Measurements from ENCODE around the gene DDIT4.
A peak's percentile ranks its signal among the peaks of the same experiment; 100 is the strongest.

DDIT4 gene

GRCh38 chr10:72310241-72310633 lies 36.5 kb downstream of the DDIT4 start:
- H3K4me3 ChIP-seq (ENCODE audit: low read length): no peak overlapping the region
- H3K4me1 ChIP-seq (ENCODE audit: control insufficient read depth, insufficient read depth, low read length): peaks cover 38% of the 10 kb centered on the region
- no peaks in the 10 kb centered on the region for H3K36me3 ChIP-seq (ENCODE audit: control insufficient read depth, insufficient read depth, low read length)
- no peaks in the 10 kb centered on the region for H3K27me3 ChIP-seq (ENCODE audit: control insufficient read depth, insufficient read depth, low read length)
- no peaks in the 10 kb centered on the region for H3K9me3 ChIP-seq (ENCODE audit: control insufficient read depth, low read length)
- peak overlapping the region; percentile 45 for H3K9ac ChIP-seq (ENCODE audit: low read length)

GRCh38 chr10:72310636-72311035 lies 36.9 kb downstream of the DDIT4 start:
- Histone ChIP-seq H3K9ac (ENCODE audit: low read length) (no peak overlapping the region), H3K27me3 (ENCODE audit: control insufficient read depth, insufficient read depth, low read length) (no peaks in the 10 kb centered on the region), H3K4me1 (ENCODE audit: control insufficient read depth, insufficient read depth, low read length) (peaks cover 42% of the 10 kb centered on the region), H3K9me3 (ENCODE audit: control insufficient read depth, low read length) (no peaks in the 10 kb centered on the region), H3K36me3 (ENCODE audit: control insufficient read depth, insufficient read depth, low read length) (no peaks in the 10 kb centered on the region), H3K4me3 (ENCODE audit: low read length) (no peak overlapping the region)

GRCh38 chr10:72311667-72312066 lies 37.9 kb downstream of the DDIT4 start:
- Histone ChIP-seq H3K9me3 (ENCODE audit: control insufficient read depth, low read length) (no peaks in the 10 kb centered on the region), H3K27me3 (ENCODE audit: control insufficient read depth, insufficient read depth, low read length) (no peaks in the 10 kb centered on the region), H3K9ac (ENCODE audit: low read length) (no peak overlapping the region), H3K4me3 (ENCODE audit: low read length) (no peak overlapping the region), H3K36me3 (ENCODE audit: control insufficient read depth, insufficient read depth, low read length) (no peaks in the 10 kb centered on the region), H3K4me1 (ENCODE audit: control insufficient read depth, insufficient read depth, low read length) (peaks cover 52% of the 10 kb centered on the region)

- Histone ChIP-seq H3K4me1 (ENCODE audit: control insufficient read depth, insufficient read depth, low read length) (peaks cover 57% of the 10 kb centered on the region), H3K4me3 (ENCODE audit: low read length) (no peak overlapping the region), H3K9me3 (ENCODE audit: control insufficient read depth, low read length) (no peaks in the 10 kb centered on the region), H3K36me3 (ENCODE audit: control insufficient read depth, insufficient read depth, low read length) (no peaks in the 10 kb centered on the region), H3K9ac (ENCODE audit: low read length) (no peak overlapping the region), H3K27me3 (ENCODE audit: control insufficient read depth, insufficient read depth, low read length) (no peaks in the 10 kb centered on the region)
Observed at GRCh38 chr10:72312865-72313391, 39.2 kb downstream of the DDIT4 start.

GRCh38 chr10:72314263-72314662 lies 40.5 kb downstream of the DDIT4 start:
- Histone ChIP-seq H3K4me3 (ENCODE audit: low read length) (no peak overlapping the region), H3K27me3 (ENCODE audit: control insufficient read depth, insufficient read depth, low read length) (no peaks in the 10 kb centered on the region), H3K36me3 (ENCODE audit: control insufficient read depth, insufficient read depth, low read length) (no peaks in the 10 kb centered on the region), H3K9me3 (ENCODE audit: control insufficient read depth, low read length) (no peaks in the 10 kb centered on the region), H3K9ac (ENCODE audit: low read length) (no peak overlapping the region), H3K4me1 (ENCODE audit: control insufficient read depth, insufficient read depth, low read length) (peaks cover 51% of the 10 kb centered on the region)

DNA sequence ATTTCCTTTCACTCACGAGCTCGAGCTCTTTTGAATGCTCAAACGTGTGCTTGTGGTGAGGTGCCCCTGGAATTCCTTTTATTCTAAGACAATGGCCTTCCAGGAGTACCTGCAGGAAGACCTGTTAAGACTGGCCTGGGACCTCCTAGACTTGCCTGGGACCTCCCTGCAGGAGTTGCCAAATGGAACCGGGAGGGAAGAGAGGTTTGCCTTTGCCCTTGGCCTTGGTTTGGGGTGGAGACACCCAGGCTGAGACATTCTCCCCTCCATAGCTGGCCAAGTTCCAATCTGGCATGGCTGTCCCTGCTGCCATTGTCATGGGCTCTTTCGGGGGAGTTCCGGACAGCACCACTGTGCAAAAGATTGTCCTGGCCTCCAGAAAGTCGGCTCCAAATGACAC lies 41.3 kb downstream of the DDIT4 start:
- Histone ChIP-seq H3K9me3 (ENCODE audit: control insufficient read depth, low read length) (no peaks in the 10 kb centered on the region), H3K4me3 (ENCODE audit: low read length) (no peak overlapping the region), H3K9ac (ENCODE audit: low read length) (no peak overlapping the region), H3K4me1 (ENCODE audit: control insufficient read depth, insufficient read depth, low read length) (peaks cover 50% of the 10 kb centered on the region), H3K36me3 (ENCODE audit: control insufficient read depth, insufficient read depth, low read length) (no peaks in the 10 kb centered on the region), H3K27me3 (ENCODE audit: control insufficient read depth, insufficient read depth, low read length) (no peaks in the 10 kb centered on the region)

DNA sequence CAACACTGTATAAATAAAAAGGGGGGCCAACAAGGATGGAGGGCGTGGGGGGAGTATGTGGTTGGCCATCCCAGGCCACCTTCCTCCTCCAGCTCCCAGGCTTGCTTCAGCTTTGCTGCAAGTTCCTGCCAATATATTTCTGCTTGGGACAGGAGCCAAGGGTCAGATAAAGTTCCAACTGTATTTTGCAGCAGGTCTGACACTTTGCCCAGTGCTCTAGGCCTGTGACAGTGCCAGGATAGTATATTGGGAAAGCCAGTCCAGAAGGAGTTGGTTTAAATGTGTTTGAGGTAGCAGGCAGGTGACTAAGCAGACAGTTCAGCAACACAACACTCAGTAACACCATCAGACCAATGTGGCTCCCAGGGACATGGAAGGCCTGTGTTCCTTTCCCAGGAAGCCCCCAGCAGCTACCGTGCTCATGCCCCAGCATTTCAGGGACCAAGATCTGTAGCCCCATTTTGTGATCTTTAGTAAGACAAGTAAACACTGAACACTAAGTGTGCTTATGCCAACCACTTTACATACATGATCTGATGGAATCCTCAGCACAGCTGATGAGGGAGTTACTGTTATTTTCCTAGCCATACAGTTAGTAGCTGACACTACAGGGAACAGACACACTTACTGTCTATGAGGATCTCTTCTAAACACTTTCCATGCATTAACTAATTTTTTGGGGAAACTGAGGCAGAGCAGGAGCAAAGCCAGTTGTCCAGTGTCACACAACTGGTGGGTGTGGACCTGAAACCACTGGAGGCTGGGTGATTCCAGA lies 42.1 kb downstream of the DDIT4 start:
- peaks cover 50% of the 10 kb centered on the region for H3K4me1 ChIP-seq (ENCODE audit: control insufficient read depth, insufficient read depth, low read length)
- H3K9ac ChIP-seq (ENCODE audit: low read length): peak overlapping the region; percentile 32
- no peaks in the 10 kb centered on the region for H3K27me3 ChIP-seq (ENCODE audit: control insufficient read depth, insufficient read depth, low read length)
- H3K9me3 ChIP-seq (ENCODE audit: control insufficient read depth, low read length): no peaks in the 10 kb centered on the region
- H3K4me3 ChIP-seq (ENCODE audit: low read length): no peak overlapping the region
- H3K36me3 ChIP-seq (ENCODE audit: control insufficient read depth, insufficient read depth, low read length): no peaks in the 10 kb centered on the region

GRCh38 chr10:72316386-72316700 lies 42.6 kb downstream of the DDIT4 start:
- Histone ChIP-seq H3K9ac (ENCODE audit: low read length) (peak overlapping the region; percentile 32), H3K36me3 (ENCODE audit: control insufficient read depth, insufficient read depth, low read length) (no peaks in the 10 kb centered on the region), H3K4me1 (ENCODE audit: control insufficient read depth, insufficient read depth, low read length) (peaks cover 52% of the 10 kb centered on the region), H3K27me3 (ENCODE audit: control insufficient read depth, insufficient read depth, low read length) (no peaks in the 10 kb centered on the region), H3K9me3 (ENCODE audit: control insufficient read depth, low read length) (no peaks in the 10 kb centered on the region), H3K4me3 (ENCODE audit: low read length) (no peak overlapping the region)

DNA sequence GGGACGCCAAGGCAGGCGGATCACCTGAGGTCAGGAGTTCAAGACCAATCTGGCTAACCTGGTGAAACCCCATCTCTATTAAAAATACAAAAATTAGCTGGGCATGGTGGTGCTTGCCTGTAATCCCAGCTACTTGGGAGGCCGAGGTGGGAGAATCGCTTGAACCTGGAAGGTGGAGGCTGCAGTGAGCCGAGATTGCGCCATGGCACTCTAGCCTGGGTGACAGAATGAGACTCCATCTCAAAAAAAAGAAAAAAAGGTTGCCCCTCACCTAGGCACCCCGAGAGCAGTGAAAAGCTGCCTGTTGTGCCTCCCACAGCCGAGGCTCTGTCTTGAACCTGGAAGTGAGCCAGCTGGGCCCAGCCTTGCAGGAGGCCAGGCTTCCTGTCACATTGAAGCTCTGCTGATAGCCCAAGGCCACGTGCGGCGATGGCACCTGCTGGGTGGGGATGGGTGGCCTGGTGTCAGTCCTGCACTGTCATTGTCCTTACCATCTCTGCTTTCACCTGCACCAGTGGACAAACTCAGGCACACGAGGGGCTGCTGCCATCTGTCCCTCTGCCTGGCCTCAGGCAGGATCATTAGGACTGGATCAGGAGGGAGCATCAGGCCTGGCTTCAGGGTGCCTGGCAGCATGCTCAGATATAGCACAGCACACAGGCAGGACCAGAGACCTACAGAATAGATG lies 43.2 kb downstream of the DDIT4 start:
- H3K9ac ChIP-seq (ENCODE audit: low read length): no peak overlapping the region
- no peaks in the 10 kb centered on the region for H3K27me3 ChIP-seq (ENCODE audit: control insufficient read depth, insufficient read depth, low read length)
- H3K9me3 ChIP-seq (ENCODE audit: control insufficient read depth, low read length): no peaks in the 10 kb centered on the region
- no peaks in the 10 kb centered on the region for H3K36me3 ChIP-seq (ENCODE audit: control insufficient read depth, insufficient read depth, low read length)
- H3K4me3 ChIP-seq (ENCODE audit: low read length): no peak overlapping the region
- H3K4me1 ChIP-seq (ENCODE audit: control insufficient read depth, insufficient read depth, low read length): peaks cover 58% of the 10 kb centered on the region

DNA sequence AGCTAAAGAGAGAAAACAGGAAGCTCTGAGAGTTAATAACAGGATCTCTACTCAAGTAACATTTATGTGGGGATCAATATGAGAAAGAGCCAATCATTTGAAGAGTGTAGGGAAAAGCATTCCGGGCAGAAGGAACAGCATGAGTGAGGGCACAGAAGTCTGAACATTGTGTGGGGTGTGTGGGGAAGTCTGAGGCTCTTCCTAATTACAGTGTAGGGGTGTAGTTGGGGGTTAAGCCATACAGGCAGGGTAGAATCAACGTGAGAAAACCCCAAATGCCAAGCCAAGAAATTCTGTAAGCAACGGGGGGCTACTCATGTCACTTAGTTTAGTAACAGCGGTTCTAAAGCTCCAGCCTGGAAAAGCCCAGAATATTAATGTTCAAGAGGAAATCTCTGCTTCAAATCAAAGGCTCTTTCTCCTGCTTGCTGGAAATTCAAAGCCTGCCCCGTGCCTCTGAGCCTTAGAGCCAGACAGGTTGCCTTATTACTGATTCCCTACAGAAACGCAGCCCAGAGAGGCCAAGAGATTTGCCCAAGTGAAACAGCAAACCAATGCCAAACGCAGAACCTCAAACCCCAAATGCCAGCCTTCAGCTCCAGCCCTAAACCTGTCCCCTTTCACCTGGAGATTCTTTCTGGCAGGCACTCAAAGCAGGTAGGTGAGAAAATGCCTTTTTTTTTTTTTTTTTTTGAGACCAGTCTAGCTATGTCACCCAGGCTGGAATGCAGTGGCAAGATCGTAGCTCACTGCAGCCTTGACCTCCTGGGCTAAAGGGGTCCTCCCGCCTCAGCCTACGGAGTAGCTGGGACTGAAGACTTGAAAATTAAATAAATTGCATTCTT lies 44.9 kb downstream of the DDIT4 start:
- Histone ChIP-seq H3K4me1 (ENCODE audit: control insufficient read depth, insufficient read depth, low read length) (peaks cover 59% of the 10 kb centered on the region), H3K9ac (ENCODE audit: low read length) (peak overlapping the region; percentile 72), H3K9me3 (ENCODE audit: control insufficient read depth, low read length) (no peaks in the 10 kb centered on the region), H3K4me3 (ENCODE audit: low read length) (peak overlapping the region; percentile 52), H3K27me3 (ENCODE audit: control insufficient read depth, insufficient read depth, low read length) (no peaks in the 10 kb centered on the region), H3K36me3 (ENCODE audit: control insufficient read depth, insufficient read depth, low read length) (no peaks in the 10 kb centered on the region)

DNA sequence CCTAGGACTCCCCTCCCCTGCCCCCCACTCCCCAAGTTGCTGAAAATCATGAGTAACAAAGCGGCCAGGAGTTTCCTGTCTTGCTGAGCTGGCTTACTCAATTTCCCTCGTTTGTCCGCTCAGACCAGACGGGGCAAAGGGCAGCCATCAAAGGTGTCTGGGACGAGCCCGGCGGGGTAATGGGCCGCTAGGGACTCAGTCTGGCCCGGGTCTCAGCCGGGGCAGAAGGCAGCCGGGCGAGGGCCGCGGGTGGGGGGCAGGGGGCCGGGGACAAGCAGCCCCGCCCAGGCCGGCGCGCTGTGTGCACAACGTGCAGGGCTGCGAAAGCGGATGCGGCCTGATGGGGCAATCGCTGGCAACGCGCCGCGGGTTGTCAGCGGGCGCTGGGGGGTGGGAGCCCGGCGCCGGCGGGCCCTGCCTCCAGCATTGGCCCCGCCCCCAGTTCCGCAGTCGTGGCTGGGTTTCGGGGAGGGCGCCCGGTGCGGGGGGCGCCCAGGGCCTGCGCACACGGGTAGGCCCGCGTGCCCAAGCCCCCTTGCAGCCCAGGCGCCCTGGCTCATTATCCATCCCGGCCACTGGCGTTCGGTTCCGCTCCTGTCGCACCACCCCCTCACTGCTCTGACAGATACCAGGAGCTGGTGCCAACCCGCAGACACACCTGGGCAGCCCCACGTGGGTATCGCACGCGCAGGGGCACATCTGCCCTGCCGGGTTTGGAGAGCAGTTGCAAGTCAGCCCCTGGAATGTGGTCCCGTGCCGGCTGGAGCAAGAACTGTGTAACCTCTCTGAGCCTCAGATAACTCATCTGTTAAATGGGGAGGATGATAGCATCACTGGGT lies 45.9 kb downstream of the DDIT4 start:
- Histone ChIP-seq H3K9me3 (ENCODE audit: control insufficient read depth, low read length) (no peaks in the 10 kb centered on the region), H3K36me3 (ENCODE audit: control insufficient read depth, insufficient read depth, low read length) (no peaks in the 10 kb centered on the region), H3K9ac (ENCODE audit: low read length) (peak overlapping the region; percentile 72), H3K4me3 (ENCODE audit: low read length) (peak overlapping the region; percentile 52), H3K4me1 (ENCODE audit: control insufficient read depth, insufficient read depth, low read length) (peaks cover 59% of the 10 kb centered on the region), H3K27me3 (ENCODE audit: control insufficient read depth, insufficient read depth, low read length) (no peaks in the 10 kb centered on the region)
